HL-60 (cell line): ENCODE data around the gene CNTROB.

Experiments used
- GABPA ChIP-seq: IDR thresholded peaks from 2 replicates; pipeline ENCODE4 v1.6.1; 2012; ENCODE audit warnings: low read depth
- TF ChIP-seq, protein P1 (sequence below): IDR thresholded peaks from one replicate; pipeline ENCODE4 v1.5.1; 2011; ENCODE audit warnings: low read length, control low read depth, inconsistent platforms; ENCODE audit not compliant: insufficient read depth

DNA sequence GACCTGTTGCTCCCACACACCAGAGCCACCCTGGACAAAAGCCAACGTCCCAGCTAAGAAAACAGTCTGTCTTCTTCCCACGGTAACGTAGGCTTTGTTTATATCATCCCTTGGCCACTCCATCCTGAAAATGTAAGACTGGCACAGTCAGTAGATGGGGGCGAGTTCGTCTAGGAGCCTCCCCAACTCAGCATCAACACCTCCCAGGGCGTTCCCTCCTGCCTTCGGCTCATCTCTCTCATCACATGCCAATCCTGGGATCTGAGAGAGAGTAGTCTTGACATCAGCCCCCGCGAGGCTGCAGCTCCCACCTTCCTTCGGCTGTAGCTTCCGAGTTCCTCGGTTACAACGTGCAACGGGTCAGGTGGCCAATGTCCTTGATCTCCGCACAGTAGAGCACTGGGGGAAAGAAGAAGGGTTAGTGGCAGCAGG, 16.8 kb upstream of the CNTROB start:
- TF ChIP-seq, protein P1, sequence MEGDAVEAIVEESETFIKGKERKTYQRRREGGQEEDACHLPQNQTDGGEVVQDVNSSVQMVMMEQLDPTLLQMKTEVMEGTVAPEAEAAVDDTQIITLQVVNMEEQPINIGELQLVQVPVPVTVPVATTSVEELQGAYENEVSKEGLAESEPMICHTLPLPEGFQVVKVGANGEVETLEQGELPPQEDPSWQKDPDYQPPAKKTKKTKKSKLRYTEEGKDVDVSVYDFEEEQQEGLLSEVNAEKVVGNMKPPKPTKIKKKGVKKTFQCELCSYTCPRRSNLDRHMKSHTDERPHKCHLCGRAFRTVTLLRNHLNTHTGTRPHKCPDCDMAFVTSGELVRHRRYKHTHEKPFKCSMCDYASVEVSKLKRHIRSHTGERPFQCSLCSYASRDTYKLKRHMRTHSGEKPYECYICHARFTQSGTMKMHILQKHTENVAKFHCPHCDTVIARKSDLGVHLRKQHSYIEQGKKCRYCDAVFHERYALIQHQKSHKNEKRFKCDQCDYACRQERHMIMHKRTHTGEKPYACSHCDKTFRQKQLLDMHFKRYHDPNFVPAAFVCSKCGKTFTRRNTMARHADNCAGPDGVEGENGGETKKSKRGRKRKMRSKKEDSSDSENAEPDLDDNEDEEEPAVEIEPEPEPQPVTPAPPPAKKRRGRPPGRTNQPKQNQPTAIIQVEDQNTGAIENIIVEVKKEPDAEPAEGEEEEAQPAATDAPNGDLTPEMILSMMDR, result no peak
- TF ChIP-seq GABPA, result no peak
